ENCODE measurements around the gene OLA1.

The OLA1 gene

DNA sequence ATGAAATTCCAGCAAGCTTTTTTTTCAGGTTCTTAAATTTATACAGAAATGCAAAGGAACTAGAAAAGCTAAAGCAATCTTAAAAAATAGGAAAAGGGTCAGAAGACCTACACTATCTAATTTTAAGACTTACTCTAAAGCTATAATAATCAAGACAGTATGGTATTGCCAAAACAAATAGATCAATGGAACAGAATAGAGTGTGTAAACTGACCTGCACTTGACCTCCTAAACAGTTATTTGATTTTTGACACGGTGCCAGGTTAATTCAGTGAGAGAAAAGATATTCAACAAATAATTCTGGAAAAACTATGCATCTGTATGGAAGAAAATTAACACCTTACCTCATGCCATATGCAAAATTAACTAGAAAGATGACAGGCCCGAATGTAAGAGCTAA is 73.6 kb downstream of the OLA1 start:
- no peak for DNase-seq

DNA sequence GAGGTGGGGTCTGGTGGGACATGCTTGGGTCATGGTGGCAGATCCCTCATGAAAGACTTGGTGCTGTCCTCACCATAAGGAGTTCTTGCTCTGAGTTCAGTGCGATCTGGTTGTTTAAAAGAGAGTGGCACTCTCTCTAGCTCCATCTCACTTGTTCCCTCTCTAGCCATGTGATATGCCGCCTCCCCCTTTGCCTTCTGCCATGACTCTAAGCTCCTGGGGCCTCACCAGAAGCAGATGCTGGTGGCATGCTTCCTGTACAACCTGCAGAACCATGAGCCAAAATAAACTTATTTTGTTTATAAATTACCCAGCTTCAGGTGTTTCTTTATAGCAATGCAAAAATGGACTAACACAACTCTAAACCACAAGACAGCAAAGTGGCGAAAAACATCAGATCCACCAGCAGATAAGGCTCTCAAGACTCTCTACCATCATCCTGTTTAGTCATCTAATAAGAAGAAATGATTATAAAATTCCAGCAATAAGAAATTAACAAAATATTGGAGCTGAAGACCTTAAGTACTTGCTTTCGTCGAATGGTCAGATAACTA is 75.5 kb downstream of the OLA1 start:
- DNase-seq = no peak

DNA sequence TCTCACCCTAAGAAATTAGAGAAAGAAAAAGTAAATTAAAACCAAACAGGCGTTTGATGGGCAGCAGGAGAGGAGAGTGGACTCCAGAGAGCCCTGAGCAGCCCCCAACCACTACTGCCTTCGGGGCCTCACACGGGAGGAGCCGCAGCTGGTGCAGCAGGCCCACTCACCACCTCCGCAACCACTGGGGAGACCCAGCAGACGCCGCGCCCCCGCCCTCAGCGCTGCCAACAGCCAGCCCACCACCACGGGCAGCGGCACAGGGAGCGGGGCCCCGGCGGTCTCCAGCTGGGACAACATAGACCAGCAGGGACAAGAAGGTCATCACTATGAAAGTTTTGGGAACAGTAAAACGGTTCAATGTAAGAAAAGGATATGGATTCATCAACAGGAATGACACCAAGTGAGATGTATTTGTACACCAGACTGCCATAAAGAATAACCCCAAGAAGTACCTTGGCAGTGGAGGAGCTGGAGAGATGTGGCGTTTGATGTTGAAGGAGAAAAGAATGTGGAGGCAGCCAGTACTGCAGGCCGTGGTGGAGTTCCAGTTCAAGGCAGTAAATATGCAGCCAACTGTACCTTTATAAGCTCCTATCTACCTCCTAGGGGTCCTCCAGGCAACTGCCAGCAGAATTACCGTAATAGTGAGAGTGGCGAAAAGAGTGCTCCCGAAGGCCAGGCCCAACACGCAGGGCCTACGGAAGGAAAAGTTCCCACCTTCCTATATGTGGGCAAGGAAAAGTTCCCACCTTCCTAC is 76.5 kb downstream of the OLA1 start:
- no peak for DNase-seq

- DNase-seq = no peak
These were observed 79.0 kb downstream of the OLA1 start for GRCh38 chr2:174169372-174169771.

DNA sequence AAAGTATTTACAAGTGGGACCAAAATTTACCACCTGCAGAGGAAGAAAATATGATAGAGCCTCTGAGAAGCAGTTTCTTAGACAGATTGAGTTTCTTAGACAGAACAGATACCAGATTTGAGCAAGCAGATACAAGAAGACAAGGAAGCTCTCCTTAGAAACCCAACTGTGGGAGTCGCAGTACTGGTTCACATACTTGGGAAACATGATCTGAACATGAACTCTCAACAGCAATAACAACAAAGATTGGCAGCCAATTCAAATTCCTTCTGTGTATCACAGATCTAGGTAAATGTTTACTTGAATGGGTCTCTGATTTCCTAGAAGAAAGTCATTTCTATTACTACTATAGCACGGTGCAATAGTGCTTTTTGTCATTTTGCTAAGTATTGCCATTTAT is 82.1 kb downstream of the OLA1 start:
- no peak for DNase-seq

GRCh38 chr2:174161490-174161889 is 86.8 kb downstream of the OLA1 start:
- no peak for DNase-seq

- no peak for DNase-seq
These were observed 90.3 kb downstream of the OLA1 start for GRCh38 chr2:174158003-174158402.

DNA sequence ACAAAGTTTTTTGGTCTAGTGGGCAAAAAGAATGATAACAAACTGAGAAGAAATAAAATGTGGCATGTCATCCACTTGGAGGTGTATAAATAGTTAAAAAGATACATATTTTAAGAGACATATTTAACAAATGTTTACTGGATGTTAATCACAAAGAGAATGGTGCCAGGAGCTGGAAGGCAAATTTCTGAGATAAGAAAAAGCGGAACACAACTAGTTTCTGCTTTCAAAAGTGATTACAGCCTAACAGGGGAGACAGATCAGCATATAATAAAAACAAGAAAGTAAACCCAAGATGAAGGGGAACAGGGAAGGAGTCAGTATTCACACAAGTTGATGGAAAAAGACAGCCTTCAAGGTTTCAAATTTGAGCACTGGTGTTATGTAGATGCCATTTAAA is 91.3 kb downstream of the OLA1 start:
- no peak for DNase-seq

GRCh38 chr2:174153757-174154680 is 94.3 kb downstream of the OLA1 start:
- no peak for DNase-seq

- no peak for DNase-seq
These were observed 98.8 kb downstream of the OLA1 start for GRCh38 chr2:174149530-174149929.

DNA sequence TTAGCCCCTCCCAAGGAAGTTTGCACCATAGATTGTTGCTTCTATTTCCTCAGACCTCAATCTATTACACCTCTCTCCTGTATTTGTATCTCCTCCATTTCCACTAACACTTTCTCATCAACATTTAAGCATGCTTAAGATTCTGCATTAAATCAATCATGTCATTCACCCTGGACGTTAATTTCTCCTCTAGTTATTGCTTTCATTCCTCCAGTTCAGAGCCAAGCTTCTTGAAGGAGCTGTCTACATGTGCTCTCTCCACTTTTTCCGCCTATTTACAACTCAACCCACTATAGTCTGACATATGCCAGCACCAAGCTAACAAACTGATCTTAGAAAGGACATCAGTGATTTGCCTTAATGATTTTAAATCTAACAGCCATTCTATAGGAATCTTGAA is 99.5 kb downstream of the OLA1 start:
- DNase-seq = no peak

GRCh38 chr2:174145827-174146226 is 102.5 kb downstream of the OLA1 start:
- DNase-seq = no peak

GRCh38 chr2:174142290-174142689 is 106.0 kb downstream of the OLA1 start:
- DNase-seq = no peak

GRCh38 chr2:174138161-174138560 is 110.2 kb downstream of the OLA1 start:
- no peak for DNase-seq

DNA sequence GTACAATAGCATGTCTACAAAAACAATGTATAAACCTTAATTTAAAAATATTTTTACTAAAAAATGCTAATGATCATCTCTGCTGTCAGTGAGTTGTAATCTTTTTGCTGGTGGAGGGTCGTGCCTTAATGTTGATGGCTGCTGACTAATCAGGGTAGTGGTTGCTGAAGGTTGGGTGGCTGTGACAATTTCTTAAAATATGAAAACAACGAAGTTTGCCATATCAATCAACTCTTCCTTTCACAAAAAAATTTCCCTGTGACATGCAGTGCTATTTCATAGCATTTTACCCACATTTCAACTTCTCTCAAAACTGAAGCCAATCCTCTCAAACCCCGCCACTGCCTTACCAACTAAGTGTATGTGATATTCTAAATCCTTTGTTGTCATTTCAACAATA is 112.4 kb downstream of the OLA1 start:
- no peak for DNase-seq

- no peak for DNase-seq
These were observed 123.2 kb downstream of the OLA1 start for GRCh38 chr2:174125090-174125489.

GRCh38 chr2:174124181-174124580 is 124.2 kb downstream of the OLA1 start:
- DNase-seq = no peak

DNA sequence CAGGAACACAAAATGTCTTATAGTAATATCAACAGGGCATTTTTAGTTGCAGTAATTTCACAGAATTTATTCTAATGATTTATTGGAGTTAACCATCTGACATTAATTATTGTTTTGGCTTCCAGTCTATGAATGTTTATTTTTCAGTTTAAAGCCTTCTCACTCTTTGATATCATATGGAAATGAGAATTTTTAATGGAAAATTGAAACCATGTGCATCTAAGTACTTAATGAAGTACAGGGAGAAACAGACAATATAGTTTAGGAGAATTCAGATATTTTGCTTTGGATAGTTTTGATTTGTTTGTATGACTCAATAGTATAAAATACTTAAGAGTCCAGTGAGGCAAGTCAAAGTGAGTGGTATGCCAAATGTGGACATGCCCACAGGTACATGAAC is 126.1 kb downstream of the OLA1 start:
- DNase-seq = no peak

DNA sequence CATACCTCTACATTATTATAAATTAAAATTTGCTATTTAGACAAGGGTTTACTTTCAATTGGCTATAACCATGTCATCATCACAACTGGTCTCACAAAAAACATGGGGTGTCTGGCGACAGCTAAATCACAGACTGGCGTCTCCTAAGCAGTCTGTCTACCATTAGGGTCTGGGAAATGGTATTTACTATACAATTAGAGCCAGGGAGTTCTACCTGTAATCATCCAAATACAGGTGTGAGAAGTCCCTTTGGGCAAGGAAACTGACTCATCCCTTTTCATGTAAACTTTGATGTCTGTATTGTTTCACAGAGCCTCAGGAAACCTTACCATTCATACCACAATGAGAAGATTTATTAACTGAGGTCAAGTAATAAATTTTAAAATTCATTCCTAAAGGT is 126.7 kb downstream of the OLA1 start:
- no peak for DNase-seq

- DNase-seq = no peak
These were observed 127.2 kb downstream of the OLA1 start for GRCh38 chr2:174121175-174121574.

DNA sequence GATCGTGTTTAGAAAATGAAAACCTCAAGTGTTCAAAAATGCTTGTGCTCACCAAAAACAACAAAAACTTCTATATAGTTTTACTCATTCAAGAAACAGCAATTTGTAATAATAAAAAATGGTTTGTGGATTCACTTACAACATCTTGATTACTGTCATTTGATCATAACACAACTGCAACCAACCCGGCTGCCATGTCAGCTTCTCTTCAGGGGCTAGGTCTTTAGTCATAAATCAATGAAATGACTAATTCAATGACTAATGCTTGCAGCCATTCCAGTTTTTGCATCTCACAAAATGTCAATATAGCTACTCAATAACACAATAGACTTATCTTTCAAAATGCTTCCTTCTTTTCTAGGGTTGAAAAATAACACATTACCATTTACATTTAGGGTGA is 128.0 kb downstream of the OLA1 start:
- no peak for DNase-seq

- DNase-seq = no peak
These were observed 130.1 kb downstream of the OLA1 start for GRCh38 chr2:174117951-174118930.

DNA sequence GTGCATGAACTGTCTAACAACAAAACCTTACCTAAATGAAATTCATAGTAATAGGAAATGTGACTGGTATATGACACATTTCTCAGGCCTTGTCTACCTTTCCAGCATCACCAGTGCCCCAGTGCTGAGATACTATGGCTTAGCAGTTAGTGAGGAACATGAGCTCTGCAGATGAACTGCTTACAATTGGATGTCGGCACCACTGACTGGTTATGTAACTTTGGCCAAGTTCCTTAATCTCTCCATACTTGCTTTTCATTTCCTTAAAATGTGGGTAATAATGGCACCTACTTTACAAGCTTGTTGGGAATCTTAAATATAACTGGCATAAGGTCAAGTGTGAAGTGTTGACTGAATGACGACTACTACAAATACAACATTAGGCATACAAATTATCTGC is 136.3 kb downstream of the OLA1 start:
- DNase-seq = no peak
